HUES64 (cell line): Measurements from ENCODE around the gene TCF7.
"Not testable (repeated sequence)": the region's sequence is repeated elsewhere in the genome, so short reads cannot be mapped to it uniquely, and the experiment has no call there.

Experiments used
- H3K27ac ChIP-seq: 2 replicates; pipeline ENCODE4 v1.7.0; 2013; ENCODE audit warnings: low read depth, low read length, inconsistent platforms
- H3K27me3 ChIP-seq: 2 replicates; pipeline ENCODE4 v1.6.1; 2013; ENCODE audit warnings: mild to moderate bottlenecking, low read length; ENCODE audit not compliant: insufficient read depth
- H3K36me3 ChIP-seq: 2 replicates; pipeline ENCODE4 v1.6.1; 2013; ENCODE audit warnings: mild to moderate bottlenecking, low read length; ENCODE audit not compliant: insufficient read depth
- H3K4me1 ChIP-seq: 2 replicates; pipeline ENCODE4 v1.6.1; 2013; ENCODE audit warnings: mild to moderate bottlenecking, low read length, moderate library complexity; ENCODE audit not compliant: insufficient read depth
- H3K4me3 ChIP-seq: 2 replicates; pipeline ENCODE4 v1.5.1; 2013; ENCODE audit warnings: mild to moderate bottlenecking, low read length, moderate library complexity
- H3K9ac ChIP-seq: 2 replicates; pipeline ENCODE4 v1.6.1; 2013; ENCODE audit warnings: mild to moderate bottlenecking, low read depth, low read length
- H3K9me3 ChIP-seq: 2 replicates; pipeline ENCODE4 v1.6.1; 2013; ENCODE audit warnings: low read depth, low read length; ENCODE audit not compliant: insufficient read depth
- WGBS: fragments of 150-250, 120-280 bp; methylation state at CpG from one replicate; pipeline ENCODE4 v1.1.7; 2013; ENCODE audit warnings: missing lambda C conversion rate; 5-methylcytosine and 5-hydroxymethylcytosine counted together

Gene TCF7

GRCh38 chr5:134151723-134152122, 37.2 kb downstream of the TCF7 start:
- no peaks in the 10 kb centered on the region for H3K4me1 ChIP-seq
- H3K36me3 ChIP-seq, result peaks cover 93% of the 10 kb centered on the region
- no peak overlapping the region for H3K9ac ChIP-seq
- 97% methylated on average over 3 of the region's 3 CpGs for WGBS
- H3K4me3 ChIP-seq, result no peak overlapping the region
- no peaks in the 10 kb centered on the region for H3K9me3 ChIP-seq
- H3K27ac ChIP-seq, result no peak overlapping the region
- H3K27me3 ChIP-seq, result no peaks in the 10 kb centered on the region

- not testable (repeated sequence) for H3K9me3 ChIP-seq, H3K4me1 ChIP-seq, H3K27ac ChIP-seq, H3K27me3 ChIP-seq, H3K9ac ChIP-seq, H3K4me3 ChIP-seq
- 97% methylated on average over 15 of the region's 15 CpGs for WGBS
- H3K36me3 ChIP-seq, result peaks cover 93% of the 10 kb centered on the region
Measured at GRCh38 chr5:134152173-134152832, 37.8 kb downstream of the TCF7 start.

- no peak overlapping the region for H3K27ac ChIP-seq
- no peak overlapping the region for H3K9ac ChIP-seq
- no peaks in the 10 kb centered on the region for H3K27me3 ChIP-seq
- no peaks in the 10 kb centered on the region for H3K4me1 ChIP-seq
- peaks cover 97% of the 10 kb centered on the region for H3K36me3 ChIP-seq
- 98% methylated on average over 3 of the region's 3 CpGs for WGBS
- no peaks in the 10 kb centered on the region for H3K9me3 ChIP-seq
- H3K4me3 ChIP-seq, result no peak overlapping the region
Measured at GRCh38 chr5:134153241-134153640, 38.8 kb downstream of the TCF7 start.

- WGBS, result 100% methylated on average over 1 of the region's 1 CpG
- Histone ChIP-seq H3K4me3 (no peak overlapping the region), H3K27ac (no peak overlapping the region), H3K36me3 (peaks cover 98% of the 10 kb centered on the region), H3K9ac (no peak overlapping the region), H3K9me3 (no peaks in the 10 kb centered on the region), H3K4me1 (no peaks in the 10 kb centered on the region), H3K27me3 (no peaks in the 10 kb centered on the region)
Measured at GRCh38 chr5:134153657-134154056, 39.2 kb downstream of the TCF7 start.

GRCh38 chr5:134161513-134162395, 47.3 kb downstream of the TCF7 start:
- 98% methylated on average over 5 of the region's 6 CpGs for WGBS
- Histone ChIP-seq H3K27me3 (no peaks in the 10 kb centered on the region), H3K27ac (no peak overlapping the region), H3K4me1 (no peaks in the 10 kb centered on the region), H3K36me3 (peaks cover 93% of the 10 kb centered on the region), H3K4me3 (no peak overlapping the region), H3K9me3 (peaks cover 5% of the 10 kb centered on the region; the same call in 1 of the 2 replicates), H3K9ac (no peak overlapping the region)

GRCh38 chr5:134162592-134162991, 48.1 kb downstream of the TCF7 start:
- no peak overlapping the region for H3K9ac ChIP-seq
- no peaks in the 10 kb centered on the region for H3K4me1 ChIP-seq
- WGBS, result 93% methylated on average over 4 of the region's 5 CpGs
- H3K27ac ChIP-seq, result no peak overlapping the region
- H3K9me3 ChIP-seq, result peaks cover 5% of the 10 kb centered on the region; the same call in 1 of the 2 replicates
- no peaks in the 10 kb centered on the region for H3K27me3 ChIP-seq
- H3K4me3 ChIP-seq, result no peak overlapping the region
- H3K36me3 ChIP-seq, result peaks cover 91% of the 10 kb centered on the region

- peaks cover 60% of the 10 kb centered on the region for H3K36me3 ChIP-seq
- H3K9ac ChIP-seq, result no peak overlapping the region
- H3K4me1 ChIP-seq, result peaks cover 10% of the 10 kb centered on the region
- WGBS, result 95% methylated on average over 4 of the region's 4 CpGs
- no peak overlapping the region for H3K4me3 ChIP-seq
- H3K27me3 ChIP-seq, result no peaks in the 10 kb centered on the region
- no peak overlapping the region for H3K27ac ChIP-seq
- no peaks in the 10 kb centered on the region for H3K9me3 ChIP-seq
Measured at GRCh38 chr5:134171972-134172371, 57.5 kb downstream of the TCF7 start.

- peaks cover 36% of the 10 kb centered on the region for H3K36me3 ChIP-seq
- H3K27ac ChIP-seq, result peak overlapping the region; percentile 99; the same call in 1 of the 2 replicates
- peak overlapping the region; percentile 79 for H3K4me3 ChIP-seq
- no peaks in the 10 kb centered on the region for H3K9me3 ChIP-seq
- H3K27me3 ChIP-seq, result no peaks in the 10 kb centered on the region
- H3K9ac ChIP-seq, result peak overlapping the region; percentile 89
- peaks cover 16% of the 10 kb centered on the region for H3K4me1 ChIP-seq
- 28% methylated on average over 10 of the region's 10 CpGs for WGBS
Measured at GRCh38 chr5:134174841-134175839, 60.7 kb downstream of the TCF7 start.

- Histone ChIP-seq H3K9me3 (no peaks in the 10 kb centered on the region), H3K27me3 (no peaks in the 10 kb centered on the region), H3K9ac (peak overlapping the region; percentile 89), H3K4me1 (peaks cover 16% of the 10 kb centered on the region), H3K27ac (peak overlapping the region; percentile 99), H3K36me3 (peaks cover 27% of the 10 kb centered on the region), H3K4me3 (peak overlapping the region; percentile 79)
- 2% methylated on average over 31 of the region's 31 CpGs for WGBS
Measured at GRCh38 chr5:134175921-134176510, 61.5 kb downstream of the TCF7 start.

- H3K9me3 ChIP-seq, result no peaks in the 10 kb centered on the region
- H3K27ac ChIP-seq, result peak within 1 kb of the TSS; percentile 99
- H3K9ac ChIP-seq, result peak within 1 kb of the TSS; percentile 89
- H3K4me1 ChIP-seq, result peaks cover 16% of the 10 kb centered on the region
- under 1% methylated on average over 92 of the region's 92 CpGs for WGBS
- H3K27me3 ChIP-seq, result no peaks in the 10 kb centered on the region
- peak within 1 kb of the TSS; percentile 79 for H3K4me3 ChIP-seq
- H3K36me3 ChIP-seq, result peaks cover 20% of the 10 kb centered on the region
Measured at GRCh38 chr5:134176511-134177368, 62.3 kb downstream of the TCF7 start, which contains the start of gene SKP1. SKP1 (minus strand) TSS chr5:134176950; CDS start chr5:134174022, 2,928 bp downstream.
